Measurements from ENCODE around the gene TSPAN4. TPM values are rescaled to one million over a fixed set of nuclear protein-coding genes. Genes with fewer than 3 reads are reported as not detected.

The TSPAN4 gene
- polyA plus RNA-seq, 4 donors, result 57.4 to 142 (median 71.4) TPM

- DNase-seq (ENCODE audit: low read depth in 4 of 4, low spot score in 3 of 4), result no peak
Measured at GRCh38 chr11:862081-862661, 19.5 kb downstream of the TSPAN4 start.

GRCh38 chr11:862696-863022 lies 20.0 kb downstream of the TSPAN4 start:
- no peak for DNase-seq (ENCODE audit: low read depth in 4 of 4, low spot score in 3 of 4)

GRCh38 chr11:863023-863909 lies 20.6 kb downstream of the TSPAN4 start:
- DNase-seq (ENCODE audit: low read depth in 4 of 4, low spot score in 3 of 4), result no peak

- DNase-seq (ENCODE audit: low read depth in 4 of 4, low spot score in 3 of 4), result no peak
Measured at GRCh38 chr11:863910-864827, 21.5 kb downstream of the TSPAN4 start.

GRCh38 chr11:864898-865297 lies 22.2 kb downstream of the TSPAN4 start:
- DNase-seq (ENCODE audit: low read depth in 4 of 4, low spot score in 3 of 4), result no peak

- no peak for DNase-seq (ENCODE audit: low read depth in 4 of 4, low spot score in 3 of 4)
Measured at GRCh38 chr11:865462-866430, 23.1 kb downstream of the TSPAN4 start.

GRCh38 chr11:866481-866880 lies 23.8 kb downstream of the TSPAN4 start:
- DNase-seq (ENCODE audit: low read depth in 4 of 4, low spot score in 3 of 4), result no peak

- no peak for DNase-seq (ENCODE audit: low read depth in 4 of 4, low spot score in 3 of 4)
Measured at GRCh38 chr11:867856-868358, 25.3 kb downstream of the TSPAN4 start.

- no peak for DNase-seq (ENCODE audit: low read depth in 4 of 4, low spot score in 3 of 4)
Measured at GRCh38 chr11:868394-868793, 25.7 kb downstream of the TSPAN4 start.

GRCh38 chr11:868802-869201 lies 26.1 kb downstream of the TSPAN4 start:
- no peak for DNase-seq (ENCODE audit: low read depth in 4 of 4, low spot score in 3 of 4)

- no peak for DNase-seq (ENCODE audit: low read depth in 4 of 4, low spot score in 3 of 4)
Measured at GRCh38 chr11:869399-870126, 26.9 kb downstream of the TSPAN4 start.

GRCh38 chr11:870127-870413 lies 27.4 kb downstream of the TSPAN4 start:
- peak in 1 of 4 donors; percentile 44 for DNase-seq (ENCODE audit: low read depth in 4 of 4, low spot score in 3 of 4)

- DNase-seq (ENCODE audit: low read depth in 4 of 4, low spot score in 3 of 4), result no peak
Measured at GRCh38 chr11:870418-870817, 27.8 kb downstream of the TSPAN4 start.

GRCh38 chr11:871472-871871 lies 28.8 kb downstream of the TSPAN4 start:
- DNase-seq (ENCODE audit: low read depth in 4 of 4, low spot score in 3 of 4), result no peak

GRCh38 chr11:872799-873198 lies 30.1 kb downstream of the TSPAN4 start:
- no peak for DNase-seq (ENCODE audit: low read depth in 4 of 4, low spot score in 3 of 4)

GRCh38 chr11:873706-874105 lies 31.1 kb downstream of the TSPAN4 start:
- no peak for DNase-seq (ENCODE audit: low read depth in 4 of 4, low spot score in 3 of 4)

- no peak for DNase-seq (ENCODE audit: low read depth in 4 of 4, low spot score in 3 of 4)
Measured at GRCh38 chr11:875203-875602, 32.6 kb downstream of the TSPAN4 start.

GRCh38 chr11:875769-876301 lies 33.2 kb downstream of the TSPAN4 start:
- DNase-seq (ENCODE audit: low read depth in 4 of 4, low spot score in 3 of 4), result no peak

- no peak for DNase-seq (ENCODE audit: low read depth in 4 of 4, low spot score in 3 of 4)
Measured at GRCh38 chr11:876545-876944, 33.9 kb downstream of the TSPAN4 start.
